Left hindlimb (tissue), 1 donor: Measurements from ENCODE around the gene STBD1.
"Not testable (repeated sequence)": the region's sequence is repeated elsewhere in the genome, so short reads cannot be mapped to it uniquely, and the experiment has no call there.

Source experiments
- DNase-seq: peaks from one replicate; pipeline ENCODE4 v3.0.0-alpha.2; 2018

STBD1 gene

DNA sequence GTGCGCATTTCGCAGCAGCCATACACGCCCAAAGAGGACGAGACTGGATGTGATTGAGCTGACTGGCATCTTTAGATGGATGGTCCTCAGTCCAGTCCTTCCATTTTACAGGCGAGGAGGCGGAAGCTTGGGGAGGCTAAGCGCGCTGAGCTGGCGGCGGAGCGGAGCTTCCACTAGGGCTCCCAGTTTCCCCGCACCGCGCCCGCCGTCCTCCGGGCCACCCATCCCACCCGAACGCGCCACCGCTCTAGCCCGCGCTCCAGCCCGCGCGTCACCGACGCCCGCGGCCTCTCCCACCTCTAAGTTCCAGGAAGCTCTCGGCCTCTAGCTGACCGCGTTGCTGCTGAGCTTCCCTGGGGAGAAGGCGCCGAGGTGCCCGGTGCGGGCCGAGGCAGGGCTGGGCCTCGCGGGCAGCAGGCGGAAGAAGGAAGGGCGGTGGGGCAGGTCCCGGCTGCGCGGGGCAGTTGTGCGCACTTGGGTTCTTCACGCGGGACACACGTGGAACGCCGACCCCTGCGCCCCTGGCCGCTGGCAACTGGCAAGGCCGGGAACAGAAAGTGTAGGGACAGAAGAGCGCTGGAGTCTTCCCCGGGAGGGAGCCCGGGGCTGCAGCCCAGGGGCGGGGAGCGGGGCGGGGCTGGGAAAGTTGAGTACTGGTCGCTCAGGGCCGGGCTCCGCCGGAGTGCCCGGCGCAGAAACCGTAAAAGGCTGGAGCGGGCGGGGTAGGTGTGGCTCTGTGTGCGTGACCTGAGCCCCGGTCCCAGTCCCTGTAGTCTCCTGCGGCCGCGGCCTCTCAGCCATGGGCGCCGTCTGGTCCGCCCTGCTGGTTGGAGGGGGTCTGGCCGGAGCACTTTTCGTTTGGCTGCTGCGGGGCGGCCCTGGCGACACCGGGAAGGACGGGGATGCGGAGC is at the start of gene STBD1:
Gene STBD1 (plus strand): TSS at position 763 of the 911 bp plus-strand sequence. CDS start 37 bp downstream, at position 800.
- DNase-seq, result peak; percentile 83

- no peak for DNase-seq
These were observed 49.6 kb upstream of the STBD1 start for GRCh38 chr4:76256968-76257367.

DNA sequence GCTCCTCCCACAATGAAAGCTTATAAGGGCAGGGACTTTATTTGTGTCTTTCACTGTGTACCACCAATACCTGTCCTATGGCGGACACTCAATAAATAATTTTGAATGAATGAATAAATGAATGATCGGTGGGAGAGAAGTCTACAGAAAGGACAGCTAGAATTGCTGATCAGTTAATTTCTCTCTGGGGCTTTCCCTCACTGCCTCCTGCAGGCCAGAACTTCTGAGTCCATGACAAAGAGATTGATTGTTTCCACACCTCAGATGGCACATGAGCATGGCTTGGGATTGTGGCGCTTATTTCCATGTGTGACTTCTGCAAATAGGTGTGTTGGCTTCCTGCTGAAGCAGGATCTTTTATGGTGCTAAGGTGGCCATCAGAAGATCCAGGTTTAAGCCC is 48.7 kb upstream of the STBD1 start:
- no peak for DNase-seq

DNA sequence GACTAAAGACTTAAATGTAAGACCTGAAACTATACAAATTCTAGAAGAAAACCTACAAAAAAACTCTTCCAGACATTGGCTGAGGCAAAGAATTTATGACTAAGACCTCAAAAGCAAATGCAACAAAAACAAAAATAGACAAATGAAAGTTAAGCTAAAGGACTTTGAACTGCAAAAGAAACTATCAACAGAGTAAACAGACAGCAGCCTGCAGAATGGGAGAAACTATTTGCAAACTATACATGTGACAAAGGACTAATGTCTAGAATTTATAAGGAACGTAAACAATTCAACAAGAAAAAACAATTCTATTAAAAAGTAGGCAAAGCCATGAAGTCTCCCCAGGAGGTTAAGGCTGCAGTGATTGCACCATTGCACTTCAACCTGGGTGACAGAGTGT is 46.0 kb upstream of the STBD1 start:
- DNase-seq, result no peak

- no peak for DNase-seq
These were observed 40.8 kb upstream of the STBD1 start for GRCh38 chr4:76265631-76266218.

GRCh38 chr4:76266627-76267026 is 39.9 kb upstream of the STBD1 start:
- DNase-seq, result no peak

GRCh38 chr4:76267811-76268210 is 38.7 kb upstream of the STBD1 start:
- DNase-seq, result no peak

DNA sequence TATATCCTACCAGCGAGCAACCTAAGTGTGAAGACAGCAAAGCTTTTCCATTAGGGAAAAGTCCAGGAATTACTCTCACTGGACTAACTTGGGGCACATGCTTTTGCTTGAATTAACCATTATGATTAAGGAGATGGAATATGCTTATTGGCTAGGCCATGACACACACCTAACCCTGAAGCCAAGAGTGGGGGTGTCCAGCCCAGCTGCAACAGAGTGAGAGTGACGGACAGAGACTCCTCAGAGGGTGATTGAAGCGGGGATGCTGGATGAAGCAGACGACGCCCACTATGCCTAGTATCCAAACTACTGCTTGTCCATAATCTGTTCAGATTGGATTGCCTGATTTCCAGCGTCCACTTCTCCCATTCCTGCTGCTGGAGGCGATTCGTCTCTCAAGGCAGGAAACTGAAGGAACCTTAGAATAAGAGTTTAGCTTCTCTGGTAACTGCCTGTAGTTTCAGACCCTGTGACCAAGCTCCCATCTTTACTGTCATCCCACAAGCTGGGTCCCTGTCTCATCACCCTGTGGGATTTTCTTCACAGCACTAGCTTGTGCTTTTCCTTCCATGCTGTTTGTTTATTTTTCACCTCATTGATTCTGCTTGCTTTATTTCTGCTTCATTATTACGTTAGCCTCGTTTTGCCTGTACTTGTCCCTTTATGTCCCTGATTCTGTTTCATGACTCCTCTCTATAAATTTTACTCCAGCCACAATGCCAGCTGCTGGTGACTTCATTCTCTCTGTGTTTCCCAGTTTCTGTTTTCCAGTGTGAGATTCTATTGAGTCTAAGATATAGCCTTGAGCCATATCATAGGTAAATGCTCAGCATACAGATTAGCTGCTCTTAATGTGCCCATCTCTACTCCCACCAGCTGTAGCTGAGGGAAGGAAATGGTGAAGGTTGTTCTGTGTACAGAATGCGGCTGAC is 36.0 kb upstream of the STBD1 start:
- DNase-seq, result no peak

- DNase-seq, result no peak
These were observed 35.3 kb upstream of the STBD1 start for GRCh38 chr4:76271248-76271647.

DNA sequence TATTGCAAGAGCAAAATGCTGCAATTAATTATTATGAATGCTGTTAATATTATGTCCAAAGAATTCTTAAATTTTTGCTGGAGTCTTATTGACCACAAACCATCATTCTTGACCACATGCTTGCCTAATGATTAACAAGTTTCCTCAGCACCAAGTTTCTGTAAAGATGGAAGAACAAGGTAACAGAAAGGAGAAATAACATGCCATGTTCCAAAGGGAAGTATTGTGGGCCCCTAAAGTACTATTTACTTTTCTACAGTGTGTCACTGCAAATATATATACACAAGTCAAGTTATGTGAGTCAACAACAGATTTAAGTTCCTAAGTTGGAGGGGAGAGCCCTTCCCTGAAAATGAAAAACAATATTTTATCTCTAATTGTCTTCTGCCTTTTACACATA is 34.5 kb upstream of the STBD1 start:
- no peak for DNase-seq

DNA sequence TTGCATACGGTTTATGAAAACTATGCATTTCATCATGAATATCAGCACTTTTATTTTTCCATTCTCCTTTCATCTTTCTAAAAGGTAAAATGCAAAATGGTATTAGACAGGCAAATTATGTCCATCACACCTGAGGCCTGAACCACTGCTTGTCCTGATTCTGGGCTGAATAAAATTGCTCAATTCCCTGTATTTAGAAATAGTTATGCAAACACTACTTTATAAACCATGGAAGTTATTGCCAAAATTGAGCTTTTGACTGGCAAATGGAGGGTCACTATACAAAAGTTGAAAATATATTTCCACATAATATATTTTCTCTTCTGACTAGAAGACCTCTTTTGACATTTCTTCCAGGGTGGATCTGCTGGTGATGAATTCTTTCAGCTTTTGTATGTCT is 34.0 kb upstream of the STBD1 start:
- DNase-seq, result no peak

DNA sequence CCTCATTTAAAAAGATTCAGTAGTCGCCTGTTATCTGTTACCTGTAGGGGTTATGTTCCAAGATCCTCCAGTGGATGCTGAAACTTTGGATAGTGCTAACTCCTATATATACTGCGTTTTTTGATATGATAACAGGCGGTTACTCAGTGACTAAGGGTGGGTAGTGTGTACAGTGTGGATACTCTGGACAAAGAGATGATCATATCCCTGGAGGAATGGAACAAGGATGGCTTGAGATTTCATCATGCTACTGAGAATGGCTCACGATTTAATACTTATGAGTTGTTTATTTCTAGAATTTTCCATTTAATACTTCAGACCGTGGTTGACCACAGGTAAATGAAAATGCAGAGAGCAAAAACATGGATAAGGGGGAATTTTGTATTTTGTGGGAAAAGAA is 33.5 kb upstream of the STBD1 start:
- DNase-seq, result no peak

- no peak for DNase-seq
These were observed 30.9 kb upstream of the STBD1 start for GRCh38 chr4:76275486-76276124.

GRCh38 chr4:76276813-76277212 is 29.7 kb upstream of the STBD1 start:
- DNase-seq, result no peak

DNA sequence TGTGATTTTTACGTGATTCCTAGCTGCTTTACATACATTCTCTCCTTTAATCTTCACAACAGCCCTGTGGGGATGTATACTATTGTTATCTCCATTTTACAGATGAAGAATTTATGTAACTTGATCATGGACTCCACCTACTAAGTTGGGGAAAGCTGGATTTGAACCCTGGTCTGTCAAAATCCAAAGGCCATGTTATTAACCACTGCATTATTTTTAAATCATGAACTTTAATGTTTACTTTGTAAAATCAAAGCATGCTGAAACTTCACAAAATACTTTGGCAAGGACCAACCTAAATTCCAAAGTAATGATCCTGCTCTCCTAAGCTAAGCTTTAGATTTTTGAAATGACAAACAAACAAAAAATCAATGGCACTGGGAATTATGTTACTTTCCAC is 28.9 kb upstream of the STBD1 start:
- no peak for DNase-seq

DNA sequence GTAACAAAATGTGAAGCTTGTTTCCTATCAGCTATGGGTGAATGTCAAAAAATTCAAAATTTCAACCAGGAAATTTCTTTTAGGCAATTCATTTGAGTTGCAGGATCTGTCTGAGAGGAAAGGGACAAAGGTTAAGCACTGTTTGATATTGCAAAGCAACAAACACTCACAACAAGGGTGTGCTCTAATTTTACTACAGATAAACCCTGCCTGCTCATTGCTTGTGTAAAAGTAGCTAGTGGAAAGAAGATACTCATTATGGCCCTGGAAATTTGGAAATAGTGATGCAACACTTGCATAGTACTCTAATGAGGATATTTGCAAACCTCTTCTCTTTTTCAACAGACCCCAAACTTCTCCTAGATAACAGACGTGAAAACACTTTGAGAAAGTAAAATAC is 27.9 kb upstream of the STBD1 start:
- no peak for DNase-seq

GRCh38 chr4:76279462-76279861 is 27.1 kb upstream of the STBD1 start:
- no peak for DNase-seq

GRCh38 chr4:76280488-76281441 is 25.8 kb upstream of the STBD1 start:
- DNase-seq, result no peak

DNA sequence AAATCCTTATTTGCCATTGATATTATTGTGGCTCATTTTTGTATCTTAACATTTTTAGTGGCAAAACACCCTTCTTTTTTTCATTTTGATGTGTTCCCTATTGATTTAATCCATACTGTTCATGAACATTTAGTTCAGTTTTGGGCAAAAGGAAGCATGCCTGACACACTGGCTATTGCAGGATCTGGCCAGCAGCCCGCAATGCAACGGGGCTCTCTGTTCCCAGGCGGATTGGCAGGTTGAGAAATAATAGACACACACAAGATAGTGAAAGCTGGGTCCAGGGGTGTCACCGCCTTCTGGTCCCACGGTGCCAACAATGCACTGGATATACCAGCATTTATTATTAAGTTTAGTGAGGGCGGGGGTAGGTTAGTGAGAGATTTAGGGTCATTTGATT is 24.9 kb upstream of the STBD1 start:
- DNase-seq, result not testable (repeated sequence)

DNA sequence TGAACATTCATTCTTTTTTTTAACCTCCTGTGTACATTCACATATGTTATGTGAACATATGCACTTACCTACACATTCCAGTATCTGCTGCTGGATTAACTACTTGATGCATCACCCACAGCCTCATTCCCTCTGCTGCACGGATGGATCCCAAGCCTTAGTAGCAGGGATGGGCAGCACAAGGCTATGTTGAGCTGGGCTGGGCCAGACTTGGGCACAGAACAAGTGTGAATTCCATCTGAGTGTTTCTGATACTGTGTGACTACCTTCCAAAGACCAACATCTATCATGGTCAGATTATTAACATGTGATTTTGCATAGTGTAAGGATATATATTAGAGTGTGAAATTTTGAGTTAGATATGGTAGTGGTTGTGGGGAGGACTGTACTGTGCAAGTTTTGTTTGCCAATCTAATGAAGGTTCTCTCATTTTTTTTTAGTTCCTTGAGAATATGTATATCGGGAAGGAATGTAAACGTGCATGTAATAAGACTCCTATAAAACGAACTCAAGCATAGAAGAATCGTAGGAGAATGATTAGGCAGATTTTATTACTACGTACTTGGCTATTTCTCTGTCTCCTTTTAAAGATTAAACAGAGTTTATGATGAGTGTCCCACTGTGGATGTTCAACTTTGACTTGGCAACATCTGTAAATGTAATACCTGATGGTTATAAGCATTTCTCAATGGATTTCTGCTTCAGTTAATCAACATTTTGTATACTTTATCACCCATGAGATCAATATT is 23.4 kb upstream of the STBD1 start:
- no peak for DNase-seq

GRCh38 chr4:76283900-76284299 is 22.6 kb upstream of the STBD1 start:
- no peak for DNase-seq
